SU-DHL-6 (cell line): ENCODE measurements around the gene C15orf62.

Source experiments
- EZH2phosphoT487 ChIP-seq: fragments of 200-600 bp; sonication (generic), shearing (Covaris generic); conservative IDR thresholded peaks from 2 replicates; pipeline ENCODE4 v1.6.1; 2018; ENCODE audit warnings: mild to moderate bottlenecking, antibody characterized with exemption, low read length, moderate library complexity, mixed read lengths
- TF ChIP-seq, protein P1 (sequence below): fragments of 200-600 bp; sonication (generic); IDR thresholded peaks from one replicate; pipeline ENCODE4 v1.5.1; 2017; ENCODE audit warnings: antibody characterized with exemption, mild to moderate bottlenecking, low read length, moderate library complexity; ENCODE audit not compliant: insufficient read depth, poor library complexity, severe bottlenecking

DNA sequence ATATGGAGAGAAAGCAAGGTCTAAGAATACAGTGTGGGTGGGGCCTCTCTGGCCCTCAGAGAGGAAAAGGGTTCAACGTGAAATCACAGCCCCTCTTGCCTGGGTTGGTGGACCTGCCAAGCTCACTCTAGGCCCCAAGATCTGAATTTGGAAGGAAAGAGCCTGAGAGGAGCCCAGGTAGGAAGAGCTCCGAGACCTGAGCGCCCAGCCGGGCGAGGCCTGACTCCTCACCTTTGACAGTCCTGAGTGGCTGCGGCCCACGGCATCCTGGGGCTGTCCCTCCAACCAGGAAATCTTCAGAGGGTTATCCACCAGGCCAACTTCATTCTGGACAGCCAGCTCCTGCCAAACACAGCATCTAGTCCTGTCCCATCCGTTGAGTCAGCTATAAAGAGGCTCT is 3.7 kb downstream of the C15orf62 start:
- TF ChIP-seq, protein P1, sequence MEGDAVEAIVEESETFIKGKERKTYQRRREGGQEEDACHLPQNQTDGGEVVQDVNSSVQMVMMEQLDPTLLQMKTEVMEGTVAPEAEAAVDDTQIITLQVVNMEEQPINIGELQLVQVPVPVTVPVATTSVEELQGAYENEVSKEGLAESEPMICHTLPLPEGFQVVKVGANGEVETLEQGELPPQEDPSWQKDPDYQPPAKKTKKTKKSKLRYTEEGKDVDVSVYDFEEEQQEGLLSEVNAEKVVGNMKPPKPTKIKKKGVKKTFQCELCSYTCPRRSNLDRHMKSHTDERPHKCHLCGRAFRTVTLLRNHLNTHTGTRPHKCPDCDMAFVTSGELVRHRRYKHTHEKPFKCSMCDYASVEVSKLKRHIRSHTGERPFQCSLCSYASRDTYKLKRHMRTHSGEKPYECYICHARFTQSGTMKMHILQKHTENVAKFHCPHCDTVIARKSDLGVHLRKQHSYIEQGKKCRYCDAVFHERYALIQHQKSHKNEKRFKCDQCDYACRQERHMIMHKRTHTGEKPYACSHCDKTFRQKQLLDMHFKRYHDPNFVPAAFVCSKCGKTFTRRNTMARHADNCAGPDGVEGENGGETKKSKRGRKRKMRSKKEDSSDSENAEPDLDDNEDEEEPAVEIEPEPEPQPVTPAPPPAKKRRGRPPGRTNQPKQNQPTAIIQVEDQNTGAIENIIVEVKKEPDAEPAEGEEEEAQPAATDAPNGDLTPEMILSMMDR: no peak
- no peak for TF ChIP-seq EZH2phosphoT487
